Osteocyte (in vitro differentiated cells): ENCODE results near the gene BIN1. TPM values are rescaled to one million over a fixed set of nuclear protein-coding genes. Genes with fewer than 3 reads are reported as not detected.
A peak's percentile ranks its signal among the peaks of the same experiment; 100 is the strongest.

Experiments used
- DNase-seq: peaks from one replicate; pipeline ENCODE4 v3.0.0; 2021; ENCODE audit warnings: mixed read lengths; ENCODE audit not compliant: unreplicated experiment; ENCODE audit errors: extremely low spot score
- H3K27ac Mint-ChIP-seq: one replicate; pipeline ENCODE4 v1.8.0; 2021; ENCODE audit warnings: mild to moderate bottlenecking, mixed read lengths; ENCODE audit not compliant: unreplicated experiment
- H3K27me3 Mint-ChIP-seq: one replicate; pipeline ENCODE4 v1.8.0; 2021; ENCODE audit warnings: mixed read lengths; ENCODE audit not compliant: unreplicated experiment
- H3K36me3 Mint-ChIP-seq: one replicate; pipeline ENCODE4 v1.8.0; 2021; ENCODE audit warnings: mixed read lengths; ENCODE audit not compliant: unreplicated experiment
- H3K4me1 Mint-ChIP-seq: one replicate; pipeline ENCODE4 v1.8.0; 2021; ENCODE audit warnings: mixed read lengths; ENCODE audit not compliant: unreplicated experiment
- H3K4me3 Mint-ChIP-seq: one replicate; pipeline ENCODE4 v1.8.0; 2021; ENCODE audit warnings: mild to moderate bottlenecking, moderate library complexity, mixed read lengths; ENCODE audit not compliant: unreplicated experiment
- H3K9me3 Mint-ChIP-seq: one replicate; pipeline ENCODE4 v1.8.0; 2021; ENCODE audit warnings: mixed read lengths; ENCODE audit not compliant: unreplicated experiment
- CTCF ChIP-seq: fragments of 200-600 bp; sonication (generic); IDR thresholded peaks from 2 replicates; pipeline ENCODE4 v1.5.0; 2021; ENCODE audit warnings: antibody characterized with exemption, mild to moderate bottlenecking, moderate library complexity
- total RNA-seq: library from RNA; stranded (reverse); gene quantifications from 2 replicates; pipeline ENCODE4 v1.2.1, GENCODE V29; 2021

The BIN1 gene
- total RNA-seq, 1 donor from 2014 or later = 101 TPM

GRCh38 chr2:127104166-127104660 is 2.7 kb downstream of the BIN1 start:
- peak overlapping the region; percentile 65 for H3K27ac Mint-ChIP-seq
- peaks cover 61% of the 10 kb centered on the region for H3K4me1 Mint-ChIP-seq
- H3K9me3 Mint-ChIP-seq = no peaks in the 10 kb centered on the region

GRCh38 chr2:127103243-127104165 is 3.5 kb downstream of the BIN1 start:
- Mint-ChIP-seq H3K4me1 (peaks cover 58% of the 10 kb centered on the region), H3K27ac (no peak overlapping the region), H3K36me3 (no peaks in the 10 kb centered on the region), H3K9me3 (no peaks in the 10 kb centered on the region), H3K4me3 (peak overlapping the region; percentile 42), H3K27me3 (no peaks in the 10 kb centered on the region)
- no peak for DNase-seq
- no peak for TF ChIP-seq CTCF

More at GRCh38 chr2:127104166-127104660, 2.7 kb downstream of the BIN1 start:
- H3K36me3 Mint-ChIP-seq = no peaks in the 10 kb centered on the region
- H3K4me3 Mint-ChIP-seq = peak overlapping the region; percentile 80
- H3K27me3 Mint-ChIP-seq = no peaks in the 10 kb centered on the region
- no peak for DNase-seq
- no peak for TF ChIP-seq CTCF

- TF ChIP-seq CTCF = no peak
- DNase-seq = no peak
- Mint-ChIP-seq H3K4me1 (peaks cover 59% of the 10 kb centered on the region), H3K4me3 (no peak overlapping the region), H3K27ac (peak overlapping the region; percentile 41), H3K9me3 (no peaks in the 10 kb centered on the region), H3K36me3 (no peaks in the 10 kb centered on the region), H3K27me3 (no peaks in the 10 kb centered on the region)
These were observed 4.3 kb downstream of the BIN1 start for GRCh38 chr2:127102521-127103242.

GRCh38 chr2:127101756-127102477 is 5.0 kb downstream of the BIN1 start:
- no peaks in the 10 kb centered on the region for H3K36me3 Mint-ChIP-seq
- no peak for TF ChIP-seq CTCF

More at GRCh38 chr2:127101756-127102477, 5.0 kb downstream of the BIN1 start:
- Mint-ChIP-seq H3K27ac (no peak overlapping the region), H3K4me3 (no peak overlapping the region), H3K4me1 (peaks cover 62% of the 10 kb centered on the region), H3K9me3 (no peaks in the 10 kb centered on the region), H3K27me3 (no peaks in the 10 kb centered on the region)
- DNase-seq = no peak
